Activated CD8-positive, alpha-beta memory T cell treated with anti-CD3 and anti-CD28 coated beads, Interleukin-2, amount 10 ng/mL, durations not matched to agents 7 days and 5 days (primary cell): ENCODE measurements around the gene DNAH1. TPM values are rescaled to one million over a fixed set of nuclear protein-coding genes. Genes with fewer than 3 reads are reported as not detected.
"Not testable (repeated sequence)": the region's sequence is repeated elsewhere in the genome, so short reads cannot be mapped to it uniquely, and the experiment has no call there.

Source experiments
- ATAC-seq: fragments of 150-1000 bp; cut with Tn5 transposase; one replicate; pipeline ENCODE4 v1.10.0; 2021; ENCODE audit warnings: moderate library complexity
- CTCF ChIA-PET: fragments of 350-600 bp; sonication (Branson Sonifier 250); formaldehyde crosslinking; loops from one replicate; lab custom pipeline; 2021; ENCODE audit warnings: antibody characterized with exemption; lab: Charles Lee
- DNase-seq: peaks from one replicate; pipeline ENCODE4 v3.0.0-alpha.2; 2020
- H3K27ac Mint-ChIP-seq: one replicate; pipeline ENCODE4 v1.8.0; 2021; ENCODE audit warnings: mild to moderate bottlenecking, mixed read lengths
- H3K27me3 Mint-ChIP-seq: one replicate; pipeline ENCODE4 v1.8.0; 2021; ENCODE audit warnings: mixed read lengths
- H3K36me3 Mint-ChIP-seq: one replicate; pipeline ENCODE4 v1.8.0; 2021; ENCODE audit warnings: mild to moderate bottlenecking, mixed read lengths
- H3K4me1 Mint-ChIP-seq: one replicate; pipeline ENCODE4 v1.8.0; 2021; ENCODE audit warnings: mixed read lengths
- H3K4me3 Mint-ChIP-seq: one replicate; pipeline ENCODE4 v1.8.0; 2021; ENCODE audit warnings: mild to moderate bottlenecking, moderate library complexity, mixed read lengths
- H3K9me3 Mint-ChIP-seq: one replicate; pipeline ENCODE4 v1.8.0; 2022; ENCODE audit warnings: low read depth, mixed read lengths
- total RNA-seq, 2 experiments: library from RNA; stranded (reverse); gene quantifications; one replicate each; pipeline ENCODE4 v1.2.3, GENCODE V29; 2021

The DNAH1 gene
- 10 to 100 TPM; 13.9 to 26.5 TPM for total RNA-seq

DNA sequence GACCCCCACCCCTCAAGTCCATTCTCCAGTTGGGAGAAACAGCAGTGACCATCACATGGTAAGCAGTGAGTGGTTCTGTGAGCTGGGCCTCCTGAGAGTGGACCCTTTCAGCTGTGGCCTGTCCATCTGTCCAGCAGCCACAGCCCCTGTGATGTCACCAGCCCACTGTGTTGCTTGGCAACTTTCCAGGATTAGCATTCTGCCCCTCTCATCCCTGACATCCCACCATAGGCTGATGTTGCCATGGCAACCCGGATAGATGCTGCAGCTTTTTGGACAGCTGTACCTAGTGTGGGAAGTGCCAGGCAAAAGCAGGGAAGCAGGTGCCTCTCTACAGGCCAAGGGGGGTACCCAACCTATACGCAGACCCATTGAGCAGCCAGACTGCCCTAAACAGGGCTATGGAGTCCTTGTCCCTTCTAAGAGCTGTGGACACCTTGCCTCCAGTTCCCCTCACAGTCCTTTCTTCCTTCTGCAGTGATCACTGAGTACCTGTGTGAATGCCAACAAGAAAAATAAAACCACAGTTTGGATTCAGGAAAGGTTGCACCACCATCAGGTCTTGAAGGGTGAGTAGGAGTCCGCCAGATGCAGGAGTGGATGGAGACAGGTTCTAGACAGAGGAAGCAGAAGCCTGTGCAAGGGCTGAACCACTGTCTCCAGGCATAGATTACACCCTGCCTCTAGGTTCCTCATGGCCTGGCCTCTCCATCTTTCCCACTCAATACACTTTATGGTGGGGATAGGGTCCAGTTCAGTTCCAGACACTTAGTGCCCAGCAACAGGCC lies at the start of gene DNAH1:
Gene DNAH1 (plus strand): TSS at position 343 of the 788 bp plus-strand sequence. CDS start 6,124 bp downstream, outside the sequence.
- H3K27me3 Mint-ChIP-seq, result no peaks in the 10 kb centered on the region
- ATAC-seq, result no peak
- H3K4me1 Mint-ChIP-seq, result peaks cover 29% of the 10 kb centered on the region
- H3K4me3 Mint-ChIP-seq, result peak within 1 kb of the TSS; percentile 11
- H3K9me3 Mint-ChIP-seq, result no peaks in the 10 kb centered on the region
- H3K27ac Mint-ChIP-seq, result no peak within 1 kb of the TSS
- CTCF ChIA-PET, result interaction anchor here (0.6 to 3.3 kb wide), 3 partner anchors 23 to 97 kb away, joined by 3 to 12 read pairs (median 8); no protein-coding TSS in a partner anchor
- no peak for DNase-seq
- no peaks in the 10 kb centered on the region for H3K36me3 Mint-ChIP-seq

DNA sequence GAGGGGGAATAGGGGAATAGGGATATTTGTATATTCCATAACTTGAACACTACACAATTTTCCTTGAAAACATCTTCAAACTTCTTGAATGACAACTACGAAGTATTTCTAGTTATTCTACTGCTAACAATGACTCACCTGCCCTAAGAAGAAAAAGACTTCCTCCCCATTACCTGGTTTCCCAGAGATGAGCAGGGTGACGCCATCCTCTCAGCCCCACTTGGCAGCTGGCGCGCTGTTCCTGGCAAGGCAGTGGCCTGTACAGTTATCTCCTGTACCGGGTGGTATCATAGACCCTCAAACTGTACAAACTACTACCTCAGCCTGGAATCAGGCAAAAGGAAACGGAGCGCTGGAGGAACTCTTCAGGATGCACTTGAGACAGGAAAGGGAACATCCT lies 48.1 kb upstream of the DNAH1 start:
- Mint-ChIP-seq H3K9me3 (no peaks in the 10 kb centered on the region), H3K27me3 (no peaks in the 10 kb centered on the region), H3K4me1 (peaks cover 75% of the 10 kb centered on the region), H3K27ac (peak overlapping the region; percentile 71), H3K36me3 (peaks cover 67% of the 10 kb centered on the region), H3K4me3 (no peak overlapping the region)
- CTCF ChIA-PET, result interaction anchor here (1.6 to 2.0 kb wide), 2 partner anchors 9 to 11 kb away, joined by 6 read pairs; partner anchors contain the start of gene WDR82
- DNase-seq (no peak), ATAC-seq (no peak)

DNA sequence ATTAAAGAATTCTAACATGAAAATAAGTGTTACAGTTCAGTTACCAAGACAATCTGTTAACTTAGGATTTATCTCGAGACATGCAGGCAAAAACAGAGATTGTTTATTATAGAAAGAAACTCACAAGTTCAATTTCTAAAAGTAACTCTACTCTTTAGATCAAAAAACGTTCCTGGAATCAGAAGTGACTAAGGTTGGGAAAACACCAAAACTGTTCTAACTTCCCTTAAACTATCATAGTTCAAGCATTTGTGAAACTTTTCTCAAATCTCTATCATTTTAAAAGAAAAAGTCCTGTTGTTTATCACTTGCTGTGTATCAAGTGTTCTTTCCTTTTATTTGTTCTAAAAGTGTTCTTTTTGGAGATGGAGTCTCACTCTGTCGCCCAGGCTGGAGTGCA lies 46.3 kb upstream of the DNAH1 start:
- peak overlapping the region; percentile 69 for H3K4me3 Mint-ChIP-seq
- DNase-seq (no peak), ATAC-seq (no peak)
- peaks cover 82% of the 10 kb centered on the region for H3K4me1 Mint-ChIP-seq
- H3K36me3 Mint-ChIP-seq, result peaks cover 67% of the 10 kb centered on the region
- H3K27me3 Mint-ChIP-seq, result no peaks in the 10 kb centered on the region
- H3K9me3 Mint-ChIP-seq, result no peaks in the 10 kb centered on the region
- H3K27ac Mint-ChIP-seq, result peak overlapping the region; percentile 85
- CTCF ChIA-PET, result interaction anchor here (1.2 to 3.2 kb wide), 5 partner anchors 24 to 150 kb away, joined by 3 to 12 read pairs (median 6); partner anchors contain the start of gene PPM1M

DNA sequence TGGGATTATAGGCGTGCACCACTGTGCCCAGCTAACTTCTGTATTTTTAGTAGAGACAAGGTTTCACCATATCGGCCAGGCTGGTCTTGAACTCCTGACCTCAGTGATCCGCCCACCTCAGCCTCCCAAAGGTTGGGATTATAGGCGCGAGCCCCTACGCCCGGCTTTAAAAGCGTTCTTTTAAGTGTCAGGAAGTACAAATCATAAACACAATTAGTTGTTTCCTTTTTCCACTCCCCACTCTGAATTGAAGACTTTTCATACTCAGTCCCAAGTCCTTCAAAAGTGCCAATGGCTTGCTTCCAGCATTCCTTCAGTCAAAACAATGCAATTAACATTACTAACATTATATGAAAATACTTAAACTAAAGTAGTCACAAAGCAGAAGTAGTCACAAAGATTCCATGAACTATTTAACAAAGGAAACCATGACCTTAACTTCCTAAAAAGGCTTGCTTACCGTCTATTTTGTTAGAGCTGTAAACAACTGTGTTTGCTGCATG lies 45.8 kb upstream of the DNAH1 start:
- ATAC-seq (no peak), DNase-seq (no peak)
- Mint-ChIP-seq H3K9me3 (no peaks in the 10 kb centered on the region), H3K4me1 (peaks cover 84% of the 10 kb centered on the region), H3K4me3 (peak overlapping the region; percentile 69), H3K36me3 (peaks cover 66% of the 10 kb centered on the region), H3K27me3 (no peaks in the 10 kb centered on the region), H3K27ac (peak overlapping the region; percentile 85)
- CTCF ChIA-PET, result interaction anchor here (1.2 to 3.2 kb wide), 9 partner anchors 9 to 50 kb away, joined by 3 to 27 read pairs (median 8); partner anchors contain the start of genes PPM1M and TWF2

DNA sequence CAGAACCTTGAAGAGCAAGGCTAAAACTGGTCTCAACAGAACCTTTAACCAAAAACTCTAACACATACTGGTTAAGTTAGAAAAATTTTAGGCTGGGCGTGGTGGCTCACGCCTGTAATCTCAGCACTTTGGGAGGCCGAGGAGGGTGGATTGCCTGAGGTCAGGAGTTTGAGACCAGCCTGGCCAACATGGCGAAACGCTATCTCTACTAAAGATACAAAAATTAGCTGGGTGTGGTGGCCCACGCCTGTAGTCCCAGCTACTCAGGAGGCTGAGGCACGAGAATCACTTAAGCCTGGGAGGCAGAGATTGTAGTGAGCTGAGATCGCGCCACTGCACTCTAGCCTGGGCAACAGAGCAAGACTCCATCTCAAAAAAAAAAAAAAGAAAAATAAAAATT lies 43.9 kb upstream of the DNAH1 start:
- DNase-seq, H3K9me3 Mint-ChIP-seq: not testable (repeated sequence)
- H3K27ac Mint-ChIP-seq, result peak overlapping the region; percentile 85

DNA sequence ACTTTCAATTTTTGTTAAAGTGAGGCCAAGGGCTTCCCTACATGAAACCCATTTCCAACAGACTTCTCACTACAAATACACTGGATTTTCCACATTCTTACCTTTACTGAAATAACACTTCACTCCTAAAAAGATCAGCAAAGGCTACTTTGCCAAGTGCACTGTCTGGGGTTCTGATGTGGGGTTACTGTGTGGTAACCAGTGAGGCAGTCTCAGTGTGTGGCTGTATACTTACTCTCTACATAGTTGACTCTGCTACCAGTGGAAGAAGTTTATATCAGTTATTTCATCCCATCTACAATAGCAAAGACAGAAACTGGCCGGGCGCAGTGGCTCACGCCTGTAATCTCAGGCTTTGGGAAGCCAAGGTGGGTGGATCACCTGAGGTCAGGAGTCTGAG lies 43.3 kb upstream of the DNAH1 start:
- Mint-ChIP-seq H3K27me3 (no peaks in the 10 kb centered on the region), H3K36me3 (peaks cover 66% of the 10 kb centered on the region), H3K4me3 (peak overlapping the region; percentile 99), H3K4me1 (peaks cover 75% of the 10 kb centered on the region), H3K27ac (peak overlapping the region; percentile 96), H3K9me3 (no peaks in the 10 kb centered on the region)
- ATAC-seq, result peak; percentile 18
- CTCF ChIA-PET, result interaction anchor here (1.3 to 3.2 kb wide), 6 partner anchors 19 to 66 kb away, joined by 5 to 27 read pairs (median 12); partner anchors contain the start of gene PPM1M
- no peak for DNase-seq

More for the DNA sequence above, 43.9 kb upstream of the DNAH1 start:
- Mint-ChIP-seq H3K36me3 (peaks cover 67% of the 10 kb centered on the region), H3K4me3 (peak overlapping the region; percentile 69), H3K4me1 (peaks cover 81% of the 10 kb centered on the region)
- ATAC-seq, H3K27me3 Mint-ChIP-seq: not testable (repeated sequence)
- CTCF ChIA-PET, result interaction anchor here (0.9 to 3.2 kb wide), 11 partner anchors 8 to 67 kb away, joined by 3 to 27 read pairs (median 8); partner anchors contain the start of gene PPM1M

DNA sequence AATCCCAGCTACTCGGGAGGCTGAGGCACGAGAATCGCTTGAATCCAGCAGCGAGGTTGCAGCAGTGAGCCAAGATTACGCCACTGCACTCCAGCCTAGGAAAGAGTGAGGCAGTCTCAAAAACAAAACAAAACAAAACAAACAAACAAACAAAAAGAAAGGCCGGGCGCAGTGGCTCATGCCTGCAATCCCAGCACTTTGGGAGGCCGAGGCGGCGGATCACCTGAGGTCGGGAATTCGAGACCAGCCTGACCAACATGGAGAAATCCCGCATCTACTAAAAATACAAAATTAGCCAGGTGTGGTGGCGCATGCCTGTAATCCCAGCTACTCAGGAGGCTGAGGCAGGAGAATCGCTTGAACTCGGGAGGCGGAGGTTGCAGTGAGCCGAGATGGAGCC lies 41.3 kb upstream of the DNAH1 start:
- not testable (repeated sequence) for DNase-seq, H3K9me3 Mint-ChIP-seq, ATAC-seq, H3K27me3 Mint-ChIP-seq
- Mint-ChIP-seq H3K27ac (peak overlapping the region; percentile 96), H3K4me1 (peaks cover 62% of the 10 kb centered on the region), H3K4me3 (peak overlapping the region; percentile 99), H3K36me3 (peaks cover 62% of the 10 kb centered on the region)
- CTCF ChIA-PET, result interaction anchor here (1.4 to 2.2 kb wide), 3 partner anchors 26 to 43 kb away, joined by 3 to 12 read pairs (median 4); no protein-coding TSS in a partner anchor

DNA sequence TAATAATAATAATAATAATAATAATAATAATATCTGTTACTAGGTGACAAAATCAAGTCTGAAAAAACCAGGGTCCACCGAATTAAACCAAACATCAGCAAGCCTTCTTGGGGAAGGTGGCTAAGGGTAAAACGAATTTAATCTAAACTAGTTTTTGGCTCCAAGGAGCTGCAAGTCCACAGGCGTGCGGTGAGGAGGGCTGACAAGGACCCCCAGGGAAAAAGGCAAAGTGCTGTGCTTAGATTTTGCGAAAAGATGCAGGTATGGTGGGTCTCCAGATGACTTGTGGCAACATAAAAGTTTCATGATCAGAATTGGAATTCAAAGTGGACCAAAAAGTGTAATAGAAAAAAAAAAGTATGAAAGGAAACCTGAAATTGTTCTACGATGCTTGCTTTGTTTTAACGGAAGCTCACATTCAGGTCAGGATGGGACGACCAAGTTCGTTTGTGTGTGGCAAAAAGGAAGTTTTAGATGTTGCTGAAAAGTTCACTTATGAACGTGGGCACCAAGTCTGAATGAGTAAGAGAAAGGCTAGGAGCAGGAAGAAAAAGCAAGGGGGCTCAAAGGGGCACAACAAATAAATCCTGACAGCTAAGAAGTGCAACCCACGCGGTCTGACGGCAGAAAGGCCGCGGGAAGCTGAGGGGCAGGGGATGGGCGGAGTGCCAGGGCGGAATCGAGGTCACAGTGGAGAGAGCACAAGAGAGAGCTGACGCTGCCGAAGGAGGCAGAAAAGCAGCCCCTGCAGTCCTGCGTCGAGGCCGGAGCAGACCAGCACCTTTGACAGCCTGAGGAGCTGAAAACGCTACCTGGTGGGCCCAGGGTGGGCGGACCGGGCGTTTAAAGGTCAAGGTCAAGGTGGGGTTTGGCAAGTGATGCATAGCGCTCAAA lies 38.8 kb upstream of the DNAH1 start:
- Mint-ChIP-seq H3K27ac (peak overlapping the region; percentile 96), H3K4me1 (peaks cover 61% of the 10 kb centered on the region), H3K4me3 (peak overlapping the region; percentile 99), H3K9me3 (no peaks in the 10 kb centered on the region), H3K36me3 (peaks cover 53% of the 10 kb centered on the region), H3K27me3 (no peaks in the 10 kb centered on the region)
- CTCF ChIA-PET, result interaction anchor here (0.6 to 9.7 kb wide), 16 partner anchors 8 to 170 kb away, joined by 3 to 176 read pairs (median 5); partner anchors contain the start of genes GLYCTK, PPM1M, TLR9 and TWF2
- DNase-seq, result peak; percentile 86
- peak; percentile 22 for ATAC-seq

DNA sequence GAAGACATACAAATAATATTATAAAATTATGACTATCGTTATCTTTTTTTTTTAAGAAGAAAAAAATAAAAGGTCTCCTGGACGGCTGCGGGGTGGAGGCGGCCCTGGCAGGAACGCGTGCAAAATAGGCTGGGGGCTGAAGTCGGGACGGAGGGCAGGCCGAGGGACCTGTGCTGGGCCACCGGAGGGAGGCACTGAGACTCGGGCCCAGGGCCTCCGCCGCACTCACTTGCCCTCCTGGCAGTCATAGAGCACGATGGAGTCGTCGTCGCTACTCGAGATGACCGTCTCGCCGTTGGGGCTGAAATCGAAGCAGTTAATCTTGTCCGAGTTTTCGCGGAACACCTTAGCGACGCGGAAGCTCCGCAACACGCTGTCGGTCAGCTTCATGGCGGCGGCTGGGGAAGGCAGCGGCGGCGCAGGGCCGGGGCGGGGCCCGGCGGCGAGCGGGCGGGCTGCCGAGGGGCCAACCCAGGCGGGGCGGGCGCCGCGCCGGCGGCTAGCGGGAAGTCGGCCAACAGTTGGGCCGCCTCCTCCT lies 38.1 kb upstream of the DNAH1 start:
- Mint-ChIP-seq H3K36me3 (peaks cover 47% of the 10 kb centered on the region), H3K9me3 (no peaks in the 10 kb centered on the region), H3K4me1 (peaks cover 61% of the 10 kb centered on the region), H3K4me3 (peak overlapping the region; percentile 99), H3K27ac (peak overlapping the region; percentile 98), H3K27me3 (no peaks in the 10 kb centered on the region)
- CTCF ChIA-PET, result interaction anchor here (0.6 to 9.7 kb wide), 18 partner anchors 10 to 169 kb away, joined by 3 to 176 read pairs (median 6); partner anchors contain the start of genes GLYCTK, PPM1M, TLR9 and TWF2
- DNase-seq (no peak), ATAC-seq (peak; percentile 66)

DNA sequence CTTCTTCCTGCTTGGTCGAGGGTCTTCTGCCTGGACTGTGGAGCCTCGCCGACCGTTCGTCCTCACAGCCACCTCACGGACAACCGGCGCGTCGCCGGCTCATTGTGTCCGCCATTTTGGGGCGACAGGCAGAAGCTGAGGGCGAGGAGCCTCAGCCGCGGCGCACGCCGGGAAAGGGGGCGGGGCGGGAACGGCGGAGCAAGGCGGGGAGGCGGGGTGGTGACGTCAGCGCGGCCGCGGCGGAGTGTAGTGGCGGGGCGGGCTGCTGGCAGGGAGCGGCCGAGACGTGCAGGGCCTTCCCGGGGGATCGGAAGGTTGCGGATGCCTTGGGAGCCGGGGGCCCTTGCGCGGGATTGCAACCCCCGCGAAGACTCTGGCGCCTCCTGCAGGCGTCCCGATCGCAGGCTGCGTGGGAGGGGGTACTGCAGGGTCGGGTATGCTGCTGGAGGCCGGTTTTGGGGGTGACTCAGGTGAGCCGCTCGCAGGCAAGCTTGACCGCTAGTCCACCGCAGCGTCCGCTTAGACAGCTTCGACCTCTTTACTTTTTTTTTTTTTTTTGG lies 37.5 kb upstream of the DNAH1 start, which contains the start of gene WDR82:
Gene WDR82 (minus strand): TSS at position 140 of the 560 bp plus-strand sequence. CDS start 288 bp downstream, outside the sequence.
- CTCF ChIA-PET, result interaction anchor here (1.0 to 9.7 kb wide), 13 partner anchors 11 to 97 kb away, joined by 3 to 176 read pairs (median 11); partner anchors contain the start of genes GLYCTK, PPM1M, TLR9 and TWF2
- Mint-ChIP-seq H3K36me3 (peaks cover 42% of the 10 kb centered on the region), H3K9me3 (no peaks in the 10 kb centered on the region), H3K27ac (peak within 1 kb of the TSS; percentile 98), H3K4me1 (peaks cover 61% of the 10 kb centered on the region), H3K27me3 (no peaks in the 10 kb centered on the region), H3K4me3 (peak within 1 kb of the TSS; percentile 99)
- DNase-seq, result peak; percentile 98
- ATAC-seq, result peak; percentile 76

DNA sequence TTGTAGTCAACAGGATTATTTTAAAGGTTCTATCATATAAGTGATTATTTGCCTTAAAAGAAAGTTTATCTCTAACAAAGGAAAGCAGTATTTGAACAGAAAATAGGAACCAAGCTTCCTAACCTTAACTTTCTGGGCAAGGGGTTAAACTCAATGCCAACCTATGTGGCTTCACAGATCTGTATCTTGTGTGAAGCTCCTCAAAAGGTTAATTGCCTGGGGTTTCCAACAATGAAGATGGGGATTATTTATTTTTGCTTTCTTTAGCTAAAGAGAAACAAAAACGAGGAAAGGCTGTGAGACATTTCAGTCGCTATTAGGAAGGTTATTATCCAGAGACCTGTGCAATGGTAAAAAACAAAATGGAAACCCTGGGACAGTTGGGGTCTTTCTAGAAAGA lies 36.5 kb upstream of the DNAH1 start:
- Mint-ChIP-seq H3K36me3 (peaks cover 33% of the 10 kb centered on the region), H3K27me3 (no peaks in the 10 kb centered on the region), H3K4me1 (peaks cover 56% of the 10 kb centered on the region), H3K4me3 (peak overlapping the region; percentile 99), H3K9me3 (no peaks in the 10 kb centered on the region), H3K27ac (peak overlapping the region; percentile 98)
- CTCF ChIA-PET, result interaction anchor here (1.0 to 9.7 kb wide), 10 partner anchors 8 to 98 kb away, joined by 4 to 176 read pairs (median 30); partner anchors contain the start of genes GLYCTK, PPM1M and TWF2
- no peak for ATAC-seq
- DNase-seq, result no peak
